Body of pancreas (tissue), 4 donors: Measurements from ENCODE around the gene SNX4.

Experiments
- POLR2A ChIP-seq, 3 donors: fragments of 450-650 bp; IDR thresholded peaks; one replicate each; pipeline ENCODE4 v1.6.1; 2016; ENCODE audit warnings: antibody characterized with exemption in 3 of 3, mild to moderate bottlenecking in 2 of 3
- TF ChIP-seq, protein P1 (sequence below), 7 experiments: fragments of 450-650 bp in 4 of 7; fragments of 200-600 bp in 3 of 7; sonication (generic) in 3 of 7; IDR thresholded peaks; one replicate each; pipeline ENCODE4 v1.5.1; 2016 to 2019; ENCODE audit warnings: antibody characterized with exemption in 7 of 7

DNA sequence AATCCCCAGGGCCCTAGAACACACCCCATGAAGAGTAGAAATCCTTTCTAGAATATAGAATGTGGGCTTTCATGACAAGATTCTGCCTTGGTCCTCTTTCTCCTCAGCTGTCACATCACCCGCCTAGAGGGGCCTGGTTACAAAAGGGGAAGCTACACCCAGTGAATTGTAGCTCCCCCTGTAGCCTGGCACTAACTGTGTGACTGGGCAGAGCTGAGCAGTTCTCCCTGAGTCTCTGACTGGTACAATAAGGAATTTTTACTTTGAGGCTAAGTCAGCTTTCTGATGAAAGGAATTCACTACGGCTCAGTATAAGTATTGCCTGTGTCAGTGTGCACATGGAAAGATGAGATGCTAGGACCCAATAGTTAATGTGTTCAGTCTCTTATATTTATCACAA is 116.2 kb downstream of the SNX4 start:
- TF ChIP-seq, protein P1, sequence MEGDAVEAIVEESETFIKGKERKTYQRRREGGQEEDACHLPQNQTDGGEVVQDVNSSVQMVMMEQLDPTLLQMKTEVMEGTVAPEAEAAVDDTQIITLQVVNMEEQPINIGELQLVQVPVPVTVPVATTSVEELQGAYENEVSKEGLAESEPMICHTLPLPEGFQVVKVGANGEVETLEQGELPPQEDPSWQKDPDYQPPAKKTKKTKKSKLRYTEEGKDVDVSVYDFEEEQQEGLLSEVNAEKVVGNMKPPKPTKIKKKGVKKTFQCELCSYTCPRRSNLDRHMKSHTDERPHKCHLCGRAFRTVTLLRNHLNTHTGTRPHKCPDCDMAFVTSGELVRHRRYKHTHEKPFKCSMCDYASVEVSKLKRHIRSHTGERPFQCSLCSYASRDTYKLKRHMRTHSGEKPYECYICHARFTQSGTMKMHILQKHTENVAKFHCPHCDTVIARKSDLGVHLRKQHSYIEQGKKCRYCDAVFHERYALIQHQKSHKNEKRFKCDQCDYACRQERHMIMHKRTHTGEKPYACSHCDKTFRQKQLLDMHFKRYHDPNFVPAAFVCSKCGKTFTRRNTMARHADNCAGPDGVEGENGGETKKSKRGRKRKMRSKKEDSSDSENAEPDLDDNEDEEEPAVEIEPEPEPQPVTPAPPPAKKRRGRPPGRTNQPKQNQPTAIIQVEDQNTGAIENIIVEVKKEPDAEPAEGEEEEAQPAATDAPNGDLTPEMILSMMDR (IDR thresholded peaks at IDR 0.05): no peak
- no peak for TF ChIP-seq POLR2A (IDR thresholded peaks at IDR 0.05)
